ENCODE results near the gene P3H1.

DNA sequence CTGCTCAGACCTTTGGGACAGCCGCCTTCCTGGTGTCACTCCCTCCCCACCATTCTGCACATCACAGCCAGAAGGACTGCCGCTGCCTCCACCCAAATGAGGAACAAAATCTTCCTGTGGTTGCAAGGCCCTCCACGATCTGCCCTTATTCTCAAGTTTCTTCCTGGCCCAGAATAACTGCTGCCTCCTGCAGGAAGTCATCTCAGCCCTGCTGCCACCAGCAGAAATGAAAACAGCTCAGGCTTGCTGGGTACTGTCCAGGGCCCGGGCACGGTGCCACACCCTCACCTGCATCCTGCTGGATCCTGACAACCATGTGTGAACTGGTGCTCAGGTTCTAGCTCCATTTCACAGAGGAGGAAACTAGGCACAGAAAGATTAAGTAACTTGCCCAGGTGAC is 29.6 kb downstream of the P3H1 start:
- TF ChIP-seq EZH2 (IDR thresholded peaks at IDR 0.05; ENCODE audit: low read depth, unreplicated experiment) (no peak), POLR2AphosphoS5 (IDR thresholded peaks at IDR 0.05; ENCODE audit: low read depth) (no peak), EZH2phosphoT487 (IDR thresholded peaks at IDR 0.05; ENCODE audit: unreplicated experiment) (no peak), REST (IDR thresholded peaks at IDR 0.05; ENCODE audit: unreplicated experiment) (no peak), NANOG (IDR thresholded peaks at IDR 0.05; ENCODE audit: borderline replicate concordance) (no peak), CREB1 (CRISPR knock-in tag; IDR thresholded peaks at IDR 0.05; ENCODE audit: low read depth) (no peak)
- TF ChIP-seq, protein P1, sequence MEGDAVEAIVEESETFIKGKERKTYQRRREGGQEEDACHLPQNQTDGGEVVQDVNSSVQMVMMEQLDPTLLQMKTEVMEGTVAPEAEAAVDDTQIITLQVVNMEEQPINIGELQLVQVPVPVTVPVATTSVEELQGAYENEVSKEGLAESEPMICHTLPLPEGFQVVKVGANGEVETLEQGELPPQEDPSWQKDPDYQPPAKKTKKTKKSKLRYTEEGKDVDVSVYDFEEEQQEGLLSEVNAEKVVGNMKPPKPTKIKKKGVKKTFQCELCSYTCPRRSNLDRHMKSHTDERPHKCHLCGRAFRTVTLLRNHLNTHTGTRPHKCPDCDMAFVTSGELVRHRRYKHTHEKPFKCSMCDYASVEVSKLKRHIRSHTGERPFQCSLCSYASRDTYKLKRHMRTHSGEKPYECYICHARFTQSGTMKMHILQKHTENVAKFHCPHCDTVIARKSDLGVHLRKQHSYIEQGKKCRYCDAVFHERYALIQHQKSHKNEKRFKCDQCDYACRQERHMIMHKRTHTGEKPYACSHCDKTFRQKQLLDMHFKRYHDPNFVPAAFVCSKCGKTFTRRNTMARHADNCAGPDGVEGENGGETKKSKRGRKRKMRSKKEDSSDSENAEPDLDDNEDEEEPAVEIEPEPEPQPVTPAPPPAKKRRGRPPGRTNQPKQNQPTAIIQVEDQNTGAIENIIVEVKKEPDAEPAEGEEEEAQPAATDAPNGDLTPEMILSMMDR (conservative IDR thresholded peaks at IDR 0.05; ENCODE audit: low read depth in 2 of 2), result no peak
